ENCODE data around the gene ZNF48. TPM values are rescaled to one million over a fixed set of nuclear protein-coding genes. Genes with fewer than 3 reads are reported as not detected.

The ZNF48 gene
- total RNA-seq (13.3 and 14.2 TPM in 2 replicates), polyA plus RNA-seq (4.0 and 8.4 TPM in 2 replicates), polyA minus RNA-seq (10.0 and 12.4 TPM in 2 replicates)
- 8.1 TPM for total RNA-seq (2013)

- CTCF ChIA-PET = interaction anchor here (0.5 to 5.0 kb wide), 13 partner anchors 10 to 434 kb away, joined by 3 to 65 read pairs (median 5); partner anchors contain the start of genes DCTPP1, SEPTIN1, TBC1D10B and TMEM219
- intact Hi-C loops (cut with micrococcal nuclease) = loop anchor here (1.0 to 10.0 kb wide), 7 partner anchors 13 to 531 kb away; partner anchors contain the start of genes CD2BP2, CDIPT, SEPTIN1 and TBC1D10B
- Mint-ChIP-seq H3K4me3 (peak within 1 kb of the TSS; percentile 92), H3K4me1 (peaks cover 23% of the 10 kb centered on the region), H3K9me3 (ENCODE audit: insufficient read depth) (no peaks in the 10 kb centered on the region), H3K27ac (peak within 1 kb of the TSS; percentile 91), H3K27me3 (no peaks in the 10 kb centered on the region)
- POLR2A ChIA-PET = interaction anchor here (0.5 to 4.7 kb wide), 15 partner anchors 12 to 497 kb away, joined by 3 to 51 read pairs (median 4); partner anchors contain the start of genes CD2BP2, SEPTIN1, TBC1D10B and ZNF771
- Histone ChIP-seq H3K4me3 (ENCODE audit: control extremely low read depth in 1 of 5, extremely low read depth in 1 of 5, insufficient read depth in 1 of 5, low read depth in 2 of 5, low read length in 4 of 5) (peak within 1 kb of the TSS; percentile 32 to 75 (median 66)), H3K4me1 (ENCODE audit: control insufficient read depth in 2 of 2, insufficient read depth in 2 of 2, low read length in 2 of 2) (peaks cover 13 to 31% of the 10 kb centered on the region in 2 donors), H3K27ac (ENCODE audit: low read length in 2 of 2) (peak within 1 kb of the TSS in 1 of 2 donors; percentile 64), H3K27me3 (replicated peaks in 1 of 4; ENCODE audit: control extremely low read depth in 1 of 4, control insufficient read depth in 3 of 4, insufficient read depth in 4 of 4, low read length in 3 of 4) (no peaks in the 10 kb centered on the region), H3K79me2 (ENCODE audit: control insufficient read depth, insufficient read depth, low read length) (peaks cover 26% of the 10 kb centered on the region), H4K20me1 (ENCODE audit: control insufficient read depth, insufficient read depth, low read length, poor library complexity, severe bottlenecking) (peaks cover 25% of the 10 kb centered on the region), H3K4me2 (replicated peaks; ENCODE audit: low read depth, low read length, poor library complexity, severe bottlenecking) (peak within 1 kb of the TSS; percentile 87), H3K36me3 (replicated peaks in 1 of 2; ENCODE audit: control extremely low read depth in 1 of 2, control insufficient read depth in 1 of 2, extremely low read depth in 1 of 2, insufficient read depth in 2 of 2, low read length in 1 of 2) (peaks cover 0 to 16% of the 10 kb centered on the region in 2 experiments), H3K9me3 (ENCODE audit: control extremely low read depth in 1 of 3, control insufficient read depth in 2 of 3, insufficient read depth in 1 of 3, low read length in 2 of 3) (no peaks in the 10 kb centered on the region), H2AFZ (ENCODE audit: insufficient read depth, low read depth, low read length, poor library complexity, severe bottlenecking) (peak within 1 kb of the TSS; percentile 95), H3K9ac (ENCODE audit: low read length) (peak within 1 kb of the TSS; percentile 71)
- under 1% methylated on average over 99 of the region's 103 CpGs for WGBS (ENCODE audit: insufficient coverage)
- DNase-seq = peak; percentile 87
- TF ChIP-seq EZH2 (IDR thresholded peaks at IDR 0.05; ENCODE audit: borderline replicate concordance, insufficient read depth, low read depth, low read length, poor library complexity, severe bottlenecking) = no peak
- TF ChIP-seq, protein P1, sequence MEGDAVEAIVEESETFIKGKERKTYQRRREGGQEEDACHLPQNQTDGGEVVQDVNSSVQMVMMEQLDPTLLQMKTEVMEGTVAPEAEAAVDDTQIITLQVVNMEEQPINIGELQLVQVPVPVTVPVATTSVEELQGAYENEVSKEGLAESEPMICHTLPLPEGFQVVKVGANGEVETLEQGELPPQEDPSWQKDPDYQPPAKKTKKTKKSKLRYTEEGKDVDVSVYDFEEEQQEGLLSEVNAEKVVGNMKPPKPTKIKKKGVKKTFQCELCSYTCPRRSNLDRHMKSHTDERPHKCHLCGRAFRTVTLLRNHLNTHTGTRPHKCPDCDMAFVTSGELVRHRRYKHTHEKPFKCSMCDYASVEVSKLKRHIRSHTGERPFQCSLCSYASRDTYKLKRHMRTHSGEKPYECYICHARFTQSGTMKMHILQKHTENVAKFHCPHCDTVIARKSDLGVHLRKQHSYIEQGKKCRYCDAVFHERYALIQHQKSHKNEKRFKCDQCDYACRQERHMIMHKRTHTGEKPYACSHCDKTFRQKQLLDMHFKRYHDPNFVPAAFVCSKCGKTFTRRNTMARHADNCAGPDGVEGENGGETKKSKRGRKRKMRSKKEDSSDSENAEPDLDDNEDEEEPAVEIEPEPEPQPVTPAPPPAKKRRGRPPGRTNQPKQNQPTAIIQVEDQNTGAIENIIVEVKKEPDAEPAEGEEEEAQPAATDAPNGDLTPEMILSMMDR (IDR thresholded peaks at IDR 0.05) = peak; percentile 26
- peak; percentile 95 for ATAC-seq (ENCODE audit: low read depth)
Measured at GRCh38 chr16:30395155-30395991, at the start of gene ZNF48. ZNF48 (plus strand) TSS chr16:30395420; CDS start chr16:30395795, 375 bp downstream.
